K562 (cell line): Measurements from ENCODE around the gene PRF1. TPM values are rescaled to one million over a fixed set of nuclear protein-coding genes. Genes with fewer than 3 reads are reported as not detected.

Experiments used
- CBX8 ChIP-seq: fragments of 200-600 bp; sonication (generic); IDR thresholded peaks from 2 replicates; pipeline ENCODE4 v1.6.1; 2012; ENCODE audit warnings: borderline replicate concordance, mixed run types, low read depth, mild to moderate bottlenecking, moderate library complexity, mixed read lengths, low read length, control low read depth, inconsistent platforms; ENCODE audit not compliant: poor library complexity, severe bottlenecking; ENCODE audit errors: extremely low read depth
- CHD7 ChIP-seq: fragments of 200-600 bp; sonication (generic); IDR thresholded peaks from one replicate; pipeline ENCODE4 v1.6.1; 2012; ENCODE audit warnings: mild to moderate bottlenecking, low read depth, low read length, inconsistent platforms
- MIER1 ChIP-seq: fragments of 450-650 bp; IDR thresholded peaks from 2 replicates; pipeline ENCODE4 v1.6.1; 2016; ENCODE audit warnings: antibody characterized with exemption, mild to moderate bottlenecking, low read depth
- MYNN ChIP-seq, 2 experiments: sonication (generic); formaldehyde crosslinking in 1 of 2; IDR thresholded peaks; 2 replicates each; pipeline versions ENCODE4 v1.5.0 to v1.6.1; 2016 to 2020; ENCODE audit warnings: antibody characterized with exemption in 1 of 2, missing genetic modification reagents in 1 of 2
- PCBP1 ChIP-seq: fragments of 200-400 bp; formaldehyde crosslinking; IDR thresholded peaks from 2 replicates; pipeline ENCODE4 v1.6.1; 2018; ENCODE audit warnings: mild to moderate bottlenecking, low read depth, low read length; ENCODE audit not compliant: poor library complexity, severe bottlenecking
- PHF21A ChIP-seq: fragments of 450-650 bp; IDR thresholded peaks from 2 replicates; pipeline ENCODE4 v1.6.1; 2017; ENCODE audit warnings: low read depth, borderline replicate concordance
- SETDB1 ChIP-seq: IDR thresholded peaks from one replicate; pipeline ENCODE4 v1.6.1; 2012; ENCODE audit warnings: low read length, control low read depth, inconsistent platforms
- TEAD1 ChIP-seq, 2 experiments: fragments of 450-650 bp in 1 of 2; sonication (generic) in 1 of 2; formaldehyde crosslinking; IDR thresholded peaks; 2 replicates each; pipeline versions ENCODE4 v1.4.0 to v1.8.0; 2020 to 2022; ENCODE audit warnings: mild to moderate bottlenecking in 2 of 2, missing genetic modification reagents in 1 of 2
- YY1 ChIP-seq, 3 experiments: IDR thresholded peaks; 2 replicates each; pipeline ENCODE4 v1.6.1; 2011; ENCODE audit warnings: low read length in 2 of 3, mild to moderate bottlenecking in 2 of 3, moderate library complexity in 2 of 3, borderline replicate concordance in 1 of 3, control low read depth in 1 of 3, low read depth in 1 of 3; ENCODE audit not compliant: insufficient read depth in 3 of 3, insufficient replicate concordance in 2 of 3, control insufficient read depth in 1 of 3, insufficient read length in 1 of 3; ENCODE audit errors: extremely low read depth in 1 of 3
- ZBTB8A ChIP-seq: fragments of 450-650 bp; IDR thresholded peaks from 2 replicates; pipeline ENCODE4 v1.6.1; 2018; ENCODE audit warnings: mild to moderate bottlenecking, moderate library complexity; ENCODE audit not compliant: partially characterized antibody
- ZC3H11A ChIP-seq: IDR thresholded peaks from 2 replicates; pipeline ENCODE4 v1.6.1; 2012; ENCODE audit warnings: low read depth, low read length, improper control_type of control experiment
- polyA plus RNA-seq, 8 experiments: library from polyadenylated mRNA; depleted of rRNA in 4 of 8; stranded (reverse) in 5 of 8; unstranded in 3 of 8; fragments of >200 nt; fragmentation: Nextera tagmentation in 2 of 8; fragmentation: Illumina TruSeq in 1 of 8; extraction: Ambion mirVana in 2 of 8; extraction: Trizol in 1 of 8; gene quantifications; 2 replicates each; pipeline versions ENCODE4 v1.2.1 to v1.2.3, GENCODE V29; 2011 to 2014; ENCODE audit warnings: inconsistent platforms in 1 of 8, missing spikeins in 1 of 8
- total RNA-seq, 7 experiments: library from RNA; depleted of rRNA in 6 of 7; stranded (reverse); fragments of >200 nt in 6 of 7; fragmentation: Illumina TruSeq in 2 of 7; extraction: Trizol in 2 of 7; gene quantifications; 2 replicates each; pipeline versions ENCODE4 v1.2.1 to v1.2.3, GENCODE V29; 2011 to 2021; ENCODE audit warnings: low replicate concordance in 1 of 7

The PRF1 gene
- total and polyA plus RNA-seq, 9 of the 15 experiments (the other 6 are each of a cell fraction or from before 2014, with no cell fraction given): 3.8 to 8.6 (median 6.3) TPM

- no peak for TF ChIP-seq MIER1
- TF ChIP-seq CHD7: no peak
- TF ChIP-seq TEAD1 (CRISPR knock-in tag; IDR thresholded peaks at IDR 0.05): 0 out of 4 replicates have a peak, but pooled peaks of 1 of the 2 experiments have one; percentile 34
- no peak for TF ChIP-seq CBX8
- TF ChIP-seq SETDB1: no peak
- TF ChIP-seq MYNN (IDR thresholded peaks at IDR 0.05): no peak
- no peak for TF ChIP-seq MYNN (CRISPR knock-in tag; IDR thresholded peaks at IDR 0.05)
- TF ChIP-seq ZC3H11A: no peak
- no peak for TF ChIP-seq ZBTB8A
- no peak for TF ChIP-seq PCBP1
- no peak for TF ChIP-seq YY1 (IDR thresholded peaks at IDR 0.05; ENCODE audit: borderline replicate concordance in 1 of 3, control insufficient read depth in 1 of 3, extremely low read depth in 1 of 3, insufficient read depth in 3 of 3, insufficient read length in 1 of 3, insufficient replicate concordance in 2 of 3, low read depth in 1 of 3, low read length in 2 of 3)
- no peak for TF ChIP-seq PHF21A
These were observed 47.6 kb upstream of the PRF1 start (continued) for GRCh38 chr10:70650104-70650503.
